NOMO-1 treated with DMSO at 0.1 percent for 48 hours (cell line): ENCODE results near the gene NUDT8.
A peak's percentile ranks its signal among the peaks of the same experiment; 100 is the strongest.

ENCODE experiments used
- DNase-seq: peaks from one replicate; lab custom pipeline; 2025; ENCODE audit not compliant: unreplicated experiment; lab: John Stamatoyannopoulos, UW

The NUDT8 gene

DNA sequence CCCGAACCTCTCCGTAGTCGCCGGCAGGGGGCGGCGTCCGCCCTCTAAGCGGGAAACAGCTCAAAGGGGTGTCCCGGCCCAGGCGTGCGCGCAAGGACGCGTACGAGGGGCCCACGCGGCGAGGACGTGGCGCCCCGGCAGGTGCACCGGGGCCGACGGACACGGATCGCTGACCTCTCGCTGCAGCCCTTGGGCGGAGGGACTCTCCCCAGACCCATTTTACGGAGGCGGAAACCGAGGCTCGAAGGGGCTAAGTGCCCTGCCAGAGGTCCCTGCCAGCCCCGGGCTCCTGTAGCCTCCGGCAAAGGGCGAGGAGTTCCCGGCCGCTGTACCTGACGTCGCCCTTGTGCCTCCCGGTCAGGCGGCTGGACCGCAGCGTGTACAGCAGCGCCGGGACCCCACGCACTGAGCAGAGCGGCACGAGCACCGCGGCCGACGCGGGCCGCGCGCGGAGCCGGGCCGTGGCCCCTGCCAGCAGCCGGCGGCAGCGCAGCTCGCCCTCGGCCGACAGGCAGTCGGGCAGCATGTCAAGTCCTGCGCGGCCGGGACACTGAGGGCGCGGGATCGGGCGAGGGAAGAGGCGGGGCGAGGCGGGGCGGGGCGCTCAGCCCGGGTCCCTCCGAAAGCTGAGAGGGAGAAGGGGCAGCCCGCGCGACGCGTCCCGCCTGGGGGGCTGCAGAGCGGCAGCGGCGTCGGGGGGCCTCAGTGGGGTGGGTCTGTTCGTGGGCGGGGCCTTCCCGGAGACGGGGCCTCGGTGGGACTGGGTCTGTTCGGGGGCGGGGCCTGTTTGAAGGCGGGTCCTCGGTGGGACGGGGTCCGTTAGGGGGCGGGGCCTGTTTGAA lies at the start of gene NUDT8:
TSS of gene NUDT8 (minus strand) at position 552 of the 842 bp plus-strand sequence. CDS start at position 526, 26 bp downstream.
- peak; percentile 80 for DNase-seq

GRCh38 chr11:67675058-67675747 lies 45.5 kb upstream of the NUDT8 start:
- no peak for DNase-seq

DNA sequence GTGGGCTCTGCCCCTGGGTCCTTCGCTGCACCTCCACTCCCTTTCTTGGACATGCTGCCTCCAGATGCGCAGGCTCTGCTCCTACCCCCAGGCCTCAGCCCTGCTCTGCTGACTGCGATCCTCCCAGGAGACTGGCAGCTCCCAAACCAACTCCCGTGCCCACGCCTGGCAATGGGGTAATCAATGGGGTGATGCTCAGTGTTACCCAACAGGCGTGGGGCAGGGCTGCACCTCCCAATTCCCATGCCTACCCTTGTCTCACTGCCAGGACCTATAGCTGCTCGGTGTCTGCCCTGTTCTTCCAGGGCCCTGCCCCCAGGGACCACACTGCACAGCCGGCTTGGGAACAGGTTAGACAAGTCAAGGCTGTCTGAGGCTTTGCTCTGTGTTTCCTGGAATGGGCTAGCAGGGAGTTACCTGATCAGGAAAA lies 44.7 kb upstream of the NUDT8 start, which contains the start of gene ALDH3B2:
TSS of gene ALDH3B2 (minus strand) at position 182 of the 430 bp plus-strand sequence. CDS start 7,688 bp downstream, outside the sequence.
- no peak for DNase-seq

DNA sequence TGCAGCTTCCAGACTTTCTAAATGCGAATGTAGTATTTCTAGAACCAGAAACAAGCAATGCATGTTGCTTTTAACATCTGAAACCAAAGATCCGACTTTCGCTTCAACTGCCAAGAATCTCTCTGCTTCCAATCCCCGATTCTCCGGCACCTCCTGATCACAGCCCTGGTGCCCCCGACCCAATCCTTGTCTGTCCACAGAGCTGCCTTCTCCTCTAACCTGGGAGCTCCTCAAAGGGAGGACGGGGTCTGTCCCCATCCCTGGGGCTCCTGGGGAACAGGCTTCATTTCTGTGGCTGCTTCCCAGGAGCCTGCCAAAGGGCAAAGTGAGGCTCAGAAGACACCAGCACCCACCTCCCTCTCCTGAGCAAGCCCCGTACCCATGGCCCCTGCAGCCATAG lies 44.2 kb upstream of the NUDT8 start:
- no peak for DNase-seq

DNA sequence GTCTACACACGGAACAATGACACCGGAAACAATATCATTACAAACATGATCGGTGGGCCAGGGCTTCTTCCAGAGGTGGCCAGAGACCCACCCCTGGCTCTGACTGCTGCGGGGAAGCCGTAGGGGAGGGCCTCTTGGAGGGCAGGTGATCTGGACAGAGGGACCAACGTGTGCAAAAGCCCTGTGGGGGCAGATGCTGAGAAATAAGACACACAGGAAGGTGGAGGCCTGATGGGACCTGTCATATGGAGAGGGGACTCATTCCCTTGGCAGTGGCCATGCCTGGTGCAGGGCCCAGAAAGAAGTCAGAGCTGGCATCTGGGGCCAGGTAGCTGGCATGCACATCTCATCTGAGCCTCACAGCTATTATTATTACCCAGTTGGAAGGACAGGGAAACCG lies 43.6 kb upstream of the NUDT8 start:
- no peak for DNase-seq

DNA sequence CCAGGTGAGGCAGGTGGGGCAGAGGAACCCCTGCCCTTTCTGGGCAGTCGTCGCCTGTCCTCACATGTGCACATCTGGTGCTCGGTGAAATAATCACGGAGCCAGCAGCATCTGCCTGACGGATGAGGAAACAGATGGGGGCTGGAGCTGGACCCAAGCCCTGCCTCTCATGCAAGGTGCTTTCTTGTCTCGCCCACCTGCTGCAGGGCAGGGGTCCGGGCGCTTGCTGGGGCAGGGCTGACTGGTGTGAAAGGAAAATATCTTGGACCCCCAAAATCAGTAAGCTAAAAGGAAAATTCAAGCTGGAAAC lies 41.4 kb upstream of the NUDT8 start:
- no peak for DNase-seq

- no peak for DNase-seq
Measured at GRCh38 chr11:67670316-67671210, 40.8 kb upstream of the NUDT8 start.

- no peak for DNase-seq
Measured at GRCh38 chr11:67668192-67668551, 38.4 kb upstream of the NUDT8 start.

- DNase-seq, result no peak
Measured at GRCh38 chr11:67667490-67668191, 37.9 kb upstream of the NUDT8 start.

DNA sequence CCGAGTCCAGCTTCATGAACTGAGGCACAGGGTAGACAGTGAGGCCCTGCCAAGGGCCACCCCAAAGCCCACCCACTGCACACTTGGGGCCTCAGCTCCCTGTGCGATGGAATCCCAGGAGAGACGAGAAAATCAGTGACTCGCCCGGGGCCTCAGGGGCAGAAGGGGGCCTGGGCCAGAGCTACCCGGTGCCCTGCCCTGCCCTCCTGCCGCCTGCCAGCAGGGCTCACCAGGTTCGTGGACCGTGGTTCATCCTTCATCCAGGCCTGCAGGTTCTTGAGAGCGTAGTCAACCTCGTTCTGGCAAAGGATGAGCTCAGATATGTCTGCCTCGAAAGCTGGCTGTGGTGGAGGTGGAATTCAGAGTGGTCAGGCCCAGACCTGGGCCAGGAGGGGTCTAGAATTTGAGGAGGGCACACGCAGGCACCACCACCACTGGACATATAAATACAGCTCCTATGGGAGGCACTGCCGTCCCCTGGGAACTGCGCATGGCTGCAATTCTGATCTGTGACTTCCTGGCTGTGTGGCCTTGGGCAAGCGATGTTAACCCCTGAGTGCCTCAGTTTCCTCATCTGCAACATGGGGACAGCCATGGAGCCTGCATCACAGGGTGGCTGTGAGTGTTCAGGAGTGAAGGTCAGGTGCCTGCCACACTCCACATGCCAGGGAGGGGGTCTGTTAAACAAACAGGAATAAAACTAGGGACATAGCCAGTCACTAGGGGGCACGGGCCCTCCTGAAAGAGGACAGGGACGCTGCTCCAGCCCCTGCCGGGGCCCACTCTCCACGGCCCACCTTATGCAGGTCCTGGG lies 37.1 kb upstream of the NUDT8 start:
- no peak for DNase-seq

- no peak for DNase-seq
Measured at GRCh38 chr11:67666303-67666645, 36.5 kb upstream of the NUDT8 start.

- no peak for DNase-seq
Measured at GRCh38 chr11:67665541-67666302, 36.0 kb upstream of the NUDT8 start.

- no peak for DNase-seq
Measured at GRCh38 chr11:67664696-67665540, 35.2 kb upstream of the NUDT8 start.

DNA sequence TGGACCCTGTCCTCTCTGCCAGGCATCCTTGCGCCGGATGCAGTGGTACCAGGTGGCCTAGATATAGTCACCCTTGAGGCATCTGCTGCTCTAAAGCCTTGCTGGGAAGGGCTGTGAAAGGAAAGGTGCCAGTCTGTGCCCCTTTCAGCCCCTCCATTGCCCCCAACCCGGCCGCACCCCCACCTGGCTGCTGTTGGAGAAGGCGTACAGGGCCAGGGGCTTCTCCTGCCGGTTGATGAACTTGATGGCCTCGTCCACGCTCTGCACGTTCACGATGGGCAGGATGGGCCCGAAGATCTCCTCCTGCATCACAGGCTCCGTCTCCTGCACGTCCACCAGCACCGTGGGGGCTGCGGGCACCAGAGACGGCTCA lies 34.5 kb upstream of the NUDT8 start:
- DNase-seq, result no peak

- no peak for DNase-seq
Measured at GRCh38 chr11:67663532-67664212, 33.9 kb upstream of the NUDT8 start.

- DNase-seq, result no peak
Measured at GRCh38 chr11:67662835-67663531, 33.2 kb upstream of the NUDT8 start.

DNA sequence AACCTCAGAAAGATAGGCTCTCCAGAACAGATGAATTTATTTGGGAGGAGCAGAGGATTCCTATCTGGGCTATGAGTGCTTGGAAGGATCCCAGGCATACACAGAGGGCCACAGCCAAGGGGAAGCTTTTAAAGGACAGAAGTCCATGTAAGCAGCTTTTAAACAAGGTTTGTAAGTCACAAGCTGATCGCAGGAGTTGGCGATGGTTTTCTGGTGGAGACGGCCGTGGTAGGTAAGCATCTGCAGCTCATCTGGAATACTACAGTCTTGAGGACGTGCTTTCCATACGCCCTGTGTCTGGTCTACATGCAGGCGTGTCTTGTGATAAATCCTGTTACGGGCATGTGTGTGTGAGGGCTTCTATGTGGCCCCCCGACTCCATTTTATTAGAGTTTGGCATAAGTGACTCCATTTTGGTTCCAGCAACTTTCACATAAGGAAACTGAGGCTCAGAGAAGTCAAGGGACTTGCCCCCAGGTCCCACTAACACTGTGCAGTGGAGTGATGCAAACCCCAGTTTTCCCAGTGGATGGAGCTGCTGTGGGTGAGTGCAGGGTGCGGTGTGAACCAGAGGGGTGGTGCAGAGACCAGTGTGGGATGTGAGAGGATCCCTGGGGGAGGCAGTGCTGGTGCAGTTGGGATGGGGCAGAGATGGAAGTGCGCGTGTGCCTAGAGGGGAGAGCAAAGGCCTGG lies 32.6 kb upstream of the NUDT8 start:
- no peak for DNase-seq
